Trophoblast cell (in vitro differentiated cells and primary cell): ENCODE results near the gene ACTL8.

Experiments
- DNase-seq, 2 donors: peaks; one replicate each; pipeline ENCODE4 v3.0.0-alpha.2; 2016
- H2AFZ ChIP-seq: 2 replicates; pipeline ENCODE4 v1.6.1; 2013; ENCODE audit warnings: low read length, moderate library complexity, mild to moderate bottlenecking; ENCODE audit not compliant: insufficient read depth, poor library complexity
- H2AK5ac ChIP-seq: 2 replicates; pipeline ENCODE4 v1.6.1; 2013; ENCODE audit warnings: mild to moderate bottlenecking, low read length
- H2BK120ac ChIP-seq: 2 replicates; pipeline ENCODE4 v1.6.1; 2013; ENCODE audit warnings: low read length, mild to moderate bottlenecking, moderate library complexity; ENCODE audit not compliant: insufficient read depth, poor library complexity
- H2BK12ac ChIP-seq: 2 replicates; pipeline ENCODE4 v1.6.1; 2013; ENCODE audit warnings: mild to moderate bottlenecking, low read length, moderate library complexity
- H2BK5ac ChIP-seq: 2 replicates; pipeline ENCODE4 v1.6.1; 2013; ENCODE audit warnings: low read length, low read depth, moderate library complexity, mild to moderate bottlenecking; ENCODE audit not compliant: poor library complexity
- H3K14ac ChIP-seq: 2 replicates; pipeline ENCODE4 v1.6.1; 2013; ENCODE audit warnings: mild to moderate bottlenecking, low read length
- H3K18ac ChIP-seq: 2 replicates; pipeline ENCODE4 v1.6.1; 2013; ENCODE audit warnings: mild to moderate bottlenecking, low read length
- H3K23ac ChIP-seq: 2 replicates; pipeline ENCODE4 v1.6.1; 2013; ENCODE audit warnings: low read length
- H3K27ac ChIP-seq: 2 replicates; pipeline ENCODE4 v1.5.1; 2013; ENCODE audit warnings: low read depth, mild to moderate bottlenecking, inconsistent platforms, low read length, moderate library complexity
- H3K27me3 ChIP-seq: 2 replicates; pipeline ENCODE4 v1.6.1; 2013; ENCODE audit warnings: inconsistent platforms, mild to moderate bottlenecking, low read length, moderate library complexity; ENCODE audit not compliant: insufficient read depth
- H3K36me3 ChIP-seq, 2 experiments: 1 replicate in 1 of 2; 2 replicates in 1 of 2; pipeline ENCODE4 v1.6.1; 2013; ENCODE audit warnings: low read length in 2 of 2, mild to moderate bottlenecking in 2 of 2, moderate library complexity in 1 of 2; ENCODE audit not compliant: insufficient read depth in 2 of 2, control insufficient read depth in 1 of 2
- H3K4ac ChIP-seq: 2 replicates; pipeline ENCODE4 v1.6.1; 2013; ENCODE audit warnings: low read depth, mild to moderate bottlenecking, low read length, moderate library complexity
- H3K4me1 ChIP-seq, 2 experiments: 1 replicate in 1 of 2; 2 replicates in 1 of 2; pipeline ENCODE4 v1.6.1; 2013; ENCODE audit warnings: low read length in 2 of 2, mild to moderate bottlenecking in 2 of 2, moderate library complexity in 1 of 2; ENCODE audit not compliant: insufficient read depth in 2 of 2, control insufficient read depth in 1 of 2
- H3K4me2 ChIP-seq: 2 replicates; pipeline ENCODE4 v1.6.1; 2013; ENCODE audit warnings: inconsistent platforms, mild to moderate bottlenecking, low read length, moderate library complexity
- H3K4me3 ChIP-seq: 2 replicates; pipeline ENCODE4 v1.5.1; 2013; ENCODE audit warnings: mild to moderate bottlenecking, low read depth, low read length, inconsistent platforms
- H3K79me1 ChIP-seq: one replicate; pipeline ENCODE4 v1.6.1; 2013; ENCODE audit warnings: low read length
- H3K79me2 ChIP-seq: 2 replicates; pipeline ENCODE4 v1.6.1; 2013; ENCODE audit warnings: low read length, mild to moderate bottlenecking; ENCODE audit not compliant: control insufficient read depth, insufficient read depth, poor library complexity
- H3K9ac ChIP-seq: 2 replicates; pipeline ENCODE4 v1.6.1; 2013; ENCODE audit warnings: mild to moderate bottlenecking, low read length
- H3K9me3 ChIP-seq: 2 replicates; pipeline ENCODE4 v1.6.1; 2013; ENCODE audit warnings: low read depth, mild to moderate bottlenecking, control low read depth, inconsistent platforms, low read length; ENCODE audit not compliant: insufficient read depth
- H4K12ac ChIP-seq: 2 replicates; pipeline ENCODE4 v1.6.1; 2013; ENCODE audit warnings: low read depth, mild to moderate bottlenecking, low read length, moderate library complexity
- H4K8ac ChIP-seq: 2 replicates; pipeline ENCODE4 v1.6.1; 2013; ENCODE audit warnings: low read depth, mild to moderate bottlenecking, low read length, moderate library complexity
- H4K91ac ChIP-seq: one replicate; pipeline ENCODE4 v1.6.1; 2013; ENCODE audit warnings: low read depth, mild to moderate bottlenecking, low read length, moderate library complexity
- WGBS: extraction: QIAGEN DNeasy Blood & Tissue Kit; methylation state at CpG from one replicate; pipeline ENCODE4 v1.1.7; 2013; ENCODE audit warnings: missing lambda C conversion rate; ENCODE audit not compliant: insufficient read length, insufficient coverage; ENCODE audit errors: extremely low coverage; 5-methylcytosine and 5-hydroxymethylcytosine counted together

Gene ACTL8

GRCh38 chr1:17792421-17792820, 37.3 kb downstream of the ACTL8 start:
- H3K4ac ChIP-seq, result no peak overlapping the region
- H3K36me3 ChIP-seq, result no peaks in the 10 kb centered on the region
- H3K9me3 ChIP-seq, result peaks cover 1% of the 10 kb centered on the region
- H4K12ac ChIP-seq, result no peak overlapping the region
- H3K4me2 ChIP-seq, result no peak overlapping the region
- H3K14ac ChIP-seq, result no peak overlapping the region
- H2BK12ac ChIP-seq, result no peak overlapping the region
- no peak for DNase-seq
- no peak overlapping the region for H4K8ac ChIP-seq
- no peak overlapping the region for H2BK5ac ChIP-seq
- no peak overlapping the region for H2AFZ ChIP-seq
- H3K4me1 ChIP-seq, result no peaks in the 10 kb centered on the region
- no peak overlapping the region for H2BK120ac ChIP-seq
- H3K18ac ChIP-seq, result no peak overlapping the region
- no peaks in the 10 kb centered on the region for H3K79me1 ChIP-seq
- no peak overlapping the region for H4K91ac ChIP-seq
- no peaks in the 10 kb centered on the region for H3K27me3 ChIP-seq
- H3K4me3 ChIP-seq, result no peak overlapping the region
- no peak overlapping the region for H3K23ac ChIP-seq
- H3K79me2 ChIP-seq, result no peaks in the 10 kb centered on the region
- no CpG with 5 or more reads among the region's 6 CpGs for WGBS
- H3K9ac ChIP-seq, result no peak overlapping the region
- no peak overlapping the region for H3K27ac ChIP-seq
- no peak overlapping the region for H2AK5ac ChIP-seq

GRCh38 chr1:17795081-17795809, 40.1 kb downstream of the ACTL8 start:
- no CpG with 5 or more reads among the region's 15 CpGs for WGBS

GRCh38 chr1:17795836-17796645, 40.9 kb downstream of the ACTL8 start:
- no peaks in the 10 kb centered on the region for H3K36me3 ChIP-seq
- no peak overlapping the region for H2BK120ac ChIP-seq
- no peak overlapping the region for H4K8ac ChIP-seq
- no peak overlapping the region for H3K4me2 ChIP-seq
- peaks cover under 1% of the 10 kb centered on the region for H3K9me3 ChIP-seq
- no peak overlapping the region for H3K27ac ChIP-seq
- H2BK5ac ChIP-seq, result no peak overlapping the region
- H2AK5ac ChIP-seq, result no peak overlapping the region
- H2BK12ac ChIP-seq, result no peak overlapping the region
- DNase-seq, result no peak
- no peak overlapping the region for H3K4ac ChIP-seq
- H3K9ac ChIP-seq, result no peak overlapping the region
- no peak overlapping the region for H3K23ac ChIP-seq
- no peak overlapping the region for H3K4me3 ChIP-seq
- no peaks in the 10 kb centered on the region for H3K79me2 ChIP-seq
- no peak overlapping the region for H3K18ac ChIP-seq
- WGBS, result no CpG with 5 or more reads among the region's 10 CpGs
- H2AFZ ChIP-seq, result no peak overlapping the region
- no peak overlapping the region for H4K91ac ChIP-seq
- no peak overlapping the region for H3K14ac ChIP-seq
- H4K12ac ChIP-seq, result no peak overlapping the region
- H3K4me1 ChIP-seq, result no peaks in the 10 kb centered on the region
- no peaks in the 10 kb centered on the region for H3K79me1 ChIP-seq
- no peaks in the 10 kb centered on the region for H3K27me3 ChIP-seq

More at GRCh38 chr1:17795081-17795809, 40.1 kb downstream of the ACTL8 start:
- H3K4me1 ChIP-seq, result no peaks in the 10 kb centered on the region
- H4K8ac ChIP-seq, result no peak overlapping the region
- no peak overlapping the region for H4K12ac ChIP-seq
- H2BK12ac ChIP-seq, result no peak overlapping the region
- H3K4me3 ChIP-seq, result no peak overlapping the region
- no peak overlapping the region for H4K91ac ChIP-seq
- DNase-seq, result no peak
- peaks cover 1% of the 10 kb centered on the region for H3K9me3 ChIP-seq
- H2BK120ac ChIP-seq, result no peak overlapping the region
- H3K79me2 ChIP-seq, result no peaks in the 10 kb centered on the region
- no peak overlapping the region for H3K14ac ChIP-seq
- H3K79me1 ChIP-seq, result no peaks in the 10 kb centered on the region
- no peak overlapping the region for H3K27ac ChIP-seq
- H3K23ac ChIP-seq, result no peak overlapping the region
- no peak overlapping the region for H3K9ac ChIP-seq
- no peak overlapping the region for H3K4me2 ChIP-seq
- H2AK5ac ChIP-seq, result no peak overlapping the region
- H3K36me3 ChIP-seq, result no peaks in the 10 kb centered on the region
- H3K27me3 ChIP-seq, result no peaks in the 10 kb centered on the region
- no peak overlapping the region for H3K18ac ChIP-seq
- no peak overlapping the region for H2AFZ ChIP-seq
- no peak overlapping the region for H2BK5ac ChIP-seq
- H3K4ac ChIP-seq, result no peak overlapping the region

- Histone ChIP-seq H2BK120ac (no peak overlapping the region), H2BK12ac (no peak overlapping the region), H4K12ac (no peak overlapping the region), H3K79me1 (no peaks in the 10 kb centered on the region), H3K4me3 (no peak overlapping the region), H3K27me3 (no peaks in the 10 kb centered on the region), H3K4me1 (no peaks in the 10 kb centered on the region), H2AK5ac (no peak overlapping the region), H3K4ac (no peak overlapping the region), H3K4me2 (no peak overlapping the region), H3K27ac (no peak overlapping the region), H3K9me3 (no peaks in the 10 kb centered on the region), H3K36me3 (no peaks in the 10 kb centered on the region), H2AFZ (no peak overlapping the region), H3K14ac (no peak overlapping the region), H4K8ac (no peak overlapping the region), H3K79me2 (no peaks in the 10 kb centered on the region), H3K23ac (no peak overlapping the region), H2BK5ac (no peak overlapping the region), H3K18ac (no peak overlapping the region), H3K9ac (no peak overlapping the region), H4K91ac (no peak overlapping the region)
- WGBS, result no CpG with 5 or more reads among the region's 8 CpGs
- DNase-seq, result no peak
Measured at GRCh38 chr1:17797478-17797877, 42.3 kb downstream of the ACTL8 start.
